Pulmonary artery endothelial cell (primary cell): ENCODE measurements around the gene OR5K1. TPM values are rescaled to one million over a fixed set of nuclear protein-coding genes. Genes with fewer than 3 reads are reported as not detected.

Experiments used
- DNase-seq: peaks from one replicate; pipeline ENCODE4 v3.0.0-alpha.2; 2011; ENCODE audit warnings: low read depth, low spot score
- total RNA-seq: library from RNA; depleted of rRNA; stranded (reverse); fragments of >200 nt; gene quantifications from 2 replicates; pipeline ENCODE4 v1.2.3, GENCODE V29; 2014

The OR5K1 gene
- not detected in 2 replicates for total RNA-seq

GRCh38 chr3:98462901-98463300 lies at the start of gene OR5K1:
OR5K1 (plus strand) TSS chr3:98463201; CDS start chr3:98469577, 6,376 bp downstream.
- no peak for DNase-seq

- no peak for DNase-seq
Measured at GRCh38 chr3:98432575-98432974, 30.4 kb upstream of the OR5K1 start.

DNA sequence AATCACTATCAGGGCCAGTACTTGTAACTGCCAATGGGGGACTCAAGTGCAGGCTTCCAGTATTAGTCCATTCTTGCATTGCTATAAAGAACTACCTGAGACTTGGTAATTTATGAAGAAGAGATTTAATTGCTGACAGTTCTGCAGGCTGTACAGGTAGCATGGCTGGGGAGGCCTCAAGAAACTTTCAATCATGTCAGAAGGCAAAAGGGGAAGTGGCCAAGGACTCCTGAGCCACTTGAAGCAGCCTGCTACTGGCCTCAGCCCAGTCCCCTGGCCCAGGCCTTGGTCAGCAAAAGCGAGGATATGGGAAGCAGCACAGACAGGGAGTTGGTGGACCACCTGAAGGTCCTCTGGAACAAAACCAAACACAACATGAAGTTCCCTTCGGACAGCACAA lies 29.2 kb upstream of the OR5K1 start:
- no peak for DNase-seq

- no peak for DNase-seq
Measured at GRCh38 chr3:98434412-98434811, 28.6 kb upstream of the OR5K1 start.

DNA sequence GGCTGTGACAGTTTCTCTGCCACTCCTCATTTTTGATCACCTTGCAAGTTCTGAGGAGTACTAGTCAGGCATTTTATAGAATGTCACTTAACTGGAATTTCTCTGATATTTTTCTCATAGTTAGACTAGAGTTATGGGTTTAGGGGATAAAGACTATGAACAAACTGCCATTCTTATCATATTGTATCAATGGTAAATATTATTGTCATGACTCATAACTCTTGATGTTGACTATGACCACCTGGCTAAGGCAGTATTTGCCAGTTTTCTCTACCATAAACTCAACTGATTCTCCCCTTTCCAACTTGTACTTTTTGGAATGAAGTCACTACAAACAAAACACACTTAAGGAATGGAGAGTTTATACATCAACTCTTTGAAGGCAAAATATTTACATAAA lies 22.7 kb upstream of the OR5K1 start:
- DNase-seq = no peak

- DNase-seq = no peak
Measured at GRCh38 chr3:98445949-98446406, 17.0 kb upstream of the OR5K1 start.

- DNase-seq = no peak
Measured at GRCh38 chr3:98449606-98450193, 13.3 kb upstream of the OR5K1 start.

- DNase-seq = no peak
Measured at GRCh38 chr3:98450372-98450771, 12.6 kb upstream of the OR5K1 start.

DNA sequence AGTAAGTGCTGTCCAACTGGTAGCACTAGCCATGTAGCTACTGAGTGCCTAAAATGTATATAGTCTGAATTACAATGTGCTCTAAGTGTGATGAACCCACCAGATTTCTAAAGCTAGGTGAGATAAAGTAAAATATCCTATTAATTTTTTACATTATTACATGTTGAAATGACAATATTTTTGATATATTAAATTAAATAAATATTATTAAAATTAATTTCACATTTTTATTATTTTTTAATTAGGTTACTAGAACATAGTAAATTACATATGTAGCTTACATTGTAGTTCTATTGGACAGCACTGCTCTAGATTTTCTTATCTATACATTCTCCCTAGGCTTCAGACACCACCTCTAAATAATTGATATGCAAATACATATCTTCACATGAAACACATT lies 9.2 kb upstream of the OR5K1 start:
- no peak for DNase-seq

GRCh38 chr3:98454929-98455328 lies 8.1 kb upstream of the OR5K1 start:
- DNase-seq = no peak

DNA sequence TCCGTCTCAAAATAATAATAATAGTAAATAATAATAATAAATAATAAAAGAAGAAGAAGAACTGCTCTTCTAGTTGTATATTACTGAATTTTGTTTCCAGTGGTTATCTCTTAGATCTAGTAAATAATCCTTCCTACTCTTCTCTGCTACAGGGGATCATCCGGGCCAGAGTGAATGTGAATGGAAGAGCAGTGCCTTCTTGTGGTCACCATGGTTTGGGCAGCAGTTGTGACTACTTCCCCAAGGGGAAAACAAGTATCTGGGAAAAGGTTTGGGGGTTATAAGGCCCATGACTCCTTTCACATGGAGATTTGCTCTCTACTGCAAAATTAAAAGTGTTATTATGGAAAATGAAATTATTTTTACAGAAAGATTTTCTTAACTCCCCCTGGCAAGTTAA lies 5.5 kb upstream of the OR5K1 start:
- DNase-seq = no peak

DNA sequence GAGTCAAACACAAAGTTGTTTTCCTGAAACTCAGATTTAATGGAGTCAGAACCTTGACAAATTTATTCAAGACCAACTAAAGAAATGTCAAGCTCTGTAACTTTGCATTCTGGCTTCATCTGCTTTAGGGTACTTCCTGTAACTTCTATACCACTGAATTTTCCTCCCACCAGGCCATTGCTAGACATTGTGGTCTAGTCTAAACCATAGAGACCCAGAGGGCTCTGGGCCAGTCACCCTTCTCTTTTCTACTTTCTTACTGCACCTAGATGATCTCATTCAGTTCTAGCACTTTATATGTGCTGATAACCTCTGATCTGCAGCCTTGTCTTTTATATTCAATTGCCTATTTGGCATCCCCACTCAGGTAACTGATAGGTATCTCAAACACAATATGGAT lies 2.8 kb upstream of the OR5K1 start:
- DNase-seq = no peak

GRCh38 chr3:98482717-98483482 lies 19.9 kb downstream of the OR5K1 start:
- no peak for DNase-seq

DNA sequence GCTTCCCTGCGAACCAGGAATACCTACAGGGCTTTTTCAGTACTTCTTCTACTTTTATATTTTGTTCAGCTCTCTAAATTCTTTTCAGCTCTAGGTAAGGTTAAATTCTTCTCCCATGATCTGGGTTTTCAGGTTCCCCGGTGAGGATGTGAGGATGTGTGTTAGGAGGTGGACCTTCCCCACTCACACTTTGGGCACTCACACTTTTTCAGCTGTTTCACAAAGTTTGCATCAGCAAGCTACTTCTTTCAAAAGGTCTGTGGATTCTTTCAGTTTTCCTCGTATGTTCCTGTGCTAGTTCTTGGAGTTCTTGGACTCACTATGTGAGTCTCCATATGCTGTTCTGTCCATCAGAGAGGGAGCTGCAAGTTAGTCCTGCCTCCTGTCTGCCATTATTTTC lies 20.6 kb downstream of the OR5K1 start:
- DNase-seq = no peak

- no peak for DNase-seq
Measured at GRCh38 chr3:98497381-98497780, 34.4 kb downstream of the OR5K1 start, which contains the start of gene OR5K2. OR5K2 (plus strand) TSS chr3:98497681; CDS start chr3:98497681, 0 bp downstream.

GRCh38 chr3:98500019-98500418 lies 37.0 kb downstream of the OR5K1 start:
- DNase-seq = no peak

DNA sequence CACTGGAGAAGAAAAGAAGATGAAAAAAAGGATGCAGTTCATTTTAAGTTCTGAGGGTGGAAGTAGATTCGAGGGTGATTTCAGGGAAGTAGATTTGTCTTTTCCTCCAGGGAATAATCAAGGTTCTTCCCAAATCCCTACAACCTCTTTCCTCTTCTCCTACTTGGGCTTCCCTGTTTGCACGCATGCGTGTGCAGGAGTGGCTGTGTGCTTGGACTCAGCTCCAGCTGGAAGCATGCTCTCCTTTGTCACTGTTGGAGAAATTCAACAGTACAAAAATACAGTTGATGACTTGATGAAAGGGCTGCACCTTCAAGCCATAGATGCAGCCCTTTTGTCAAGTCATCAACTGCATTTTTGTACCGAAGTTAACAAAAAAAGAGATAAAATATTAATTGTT lies 38.3 kb downstream of the OR5K1 start:
- no peak for DNase-seq

GRCh38 chr3:98501863-98502576 lies 39.0 kb downstream of the OR5K1 start:
- no peak for DNase-seq

- DNase-seq = no peak
Measured at GRCh38 chr3:98504539-98504938, 41.5 kb downstream of the OR5K1 start.

DNA sequence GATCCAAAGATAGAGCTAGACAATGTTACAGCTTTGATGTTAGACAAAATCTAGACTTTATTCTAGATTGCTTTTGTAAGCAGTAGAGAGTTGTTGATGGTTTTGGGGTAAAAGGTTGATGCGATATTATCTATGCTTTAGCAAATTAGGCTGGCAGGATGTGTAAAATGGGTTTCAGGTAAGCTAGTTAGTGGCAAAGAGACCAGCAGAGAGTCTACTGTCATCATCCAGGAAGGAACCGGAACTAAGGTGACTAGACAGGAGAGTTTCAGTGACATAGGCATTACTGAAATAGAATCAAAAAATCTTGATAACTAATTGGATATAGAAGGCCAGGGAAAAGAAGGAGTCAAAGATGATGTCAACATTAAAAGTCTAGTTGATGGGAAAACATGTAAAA lies 45.6 kb downstream of the OR5K1 start:
- no peak for DNase-seq

DNA sequence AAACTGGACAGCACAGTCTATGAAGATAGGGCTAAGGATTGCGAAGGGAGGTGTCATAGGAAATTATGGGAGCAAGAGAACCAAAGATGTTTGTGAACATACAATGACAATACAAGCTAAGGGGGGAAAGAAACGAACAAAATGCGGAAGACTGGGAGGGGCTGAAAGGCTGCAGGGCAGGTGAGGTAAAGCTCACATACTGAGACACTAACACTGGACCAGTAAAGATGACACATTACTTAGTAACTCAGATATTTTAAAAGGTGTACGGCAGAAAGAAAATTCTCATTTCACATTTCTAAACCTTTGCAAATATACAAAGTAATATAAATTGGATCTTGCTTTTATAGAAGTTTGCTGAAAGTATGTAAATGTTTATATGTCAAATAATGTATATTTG lies 49.6 kb downstream of the OR5K1 start:
- DNase-seq = no peak

- DNase-seq = no peak
Measured at GRCh38 chr3:98513091-98513511, 50.1 kb downstream of the OR5K1 start.
